GM18951 (cell line): ENCODE measurements around the gene PRDM16.

Experiments
- POLR2A ChIP-seq: IDR thresholded peaks from 4 replicates; pipeline ENCODE4 v1.6.1; 2011; ENCODE audit warnings: mild to moderate bottlenecking; ENCODE audit not compliant: insufficient read length, insufficient read depth; ENCODE audit errors: extremely low read depth
- in situ Hi-C: fragments of 300-500 bp; cut with MboI; formaldehyde crosslinking; loops from one replicate; pipeline ENCODE4 v1.12.0; 2022; ENCODE audit warnings: low sequenced_read_pairs, mixed read lengths, inconsistent platforms; ENCODE audit not compliant: unreplicated experiment

Gene PRDM16

DNA sequence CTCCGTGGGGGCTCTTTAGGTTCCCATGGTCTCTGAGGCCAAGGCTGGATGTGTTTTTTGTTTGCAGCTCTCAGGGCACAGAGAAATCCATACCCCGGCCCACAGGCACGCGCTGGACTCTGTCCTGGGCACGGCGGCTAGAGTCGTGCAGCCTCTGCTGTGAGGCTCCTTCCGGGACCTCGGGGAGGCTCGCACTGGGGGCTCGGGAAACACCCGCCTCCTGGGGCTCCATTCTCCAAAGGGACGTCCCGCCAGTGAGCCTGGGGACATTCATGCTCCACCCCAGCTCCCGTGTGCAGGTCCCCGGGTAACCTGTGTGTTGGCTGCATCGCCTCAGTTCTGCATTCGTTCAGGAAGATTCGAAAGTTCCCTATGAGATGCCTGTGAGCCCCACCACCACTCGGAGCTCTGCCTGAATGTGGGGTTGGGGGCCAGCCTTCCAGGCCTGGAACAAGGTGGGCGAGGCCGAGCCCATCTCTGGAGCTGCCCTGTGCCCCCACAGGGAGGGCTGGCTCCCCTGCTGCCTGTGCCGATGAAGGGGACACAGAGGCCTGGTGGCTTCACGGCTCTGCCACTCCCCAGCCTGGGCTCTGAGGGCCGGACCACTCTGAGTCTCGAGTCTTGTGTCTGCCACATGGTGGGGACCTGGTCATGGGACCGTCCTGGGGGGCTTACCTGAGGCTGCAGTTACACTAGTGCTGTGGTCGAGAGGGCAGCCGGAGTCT lies 203.5 kb downstream of the PRDM16 start:
- in situ Hi-C loops = no loop called here
- TF ChIP-seq POLR2A = no peak

- TF ChIP-seq POLR2A = no peak
- in situ Hi-C loops = no loop called here
Observed at GRCh38 chr1:3273447-3273846, 204.4 kb downstream of the PRDM16 start.

GRCh38 chr1:3274972-3275371 lies 206.0 kb downstream of the PRDM16 start:
- TF ChIP-seq POLR2A = no peak
- in situ Hi-C loops = no loop called here

- no peak for TF ChIP-seq POLR2A
- in situ Hi-C loops = no loop called here
Observed at GRCh38 chr1:3275471-3276340, 206.7 kb downstream of the PRDM16 start.

GRCh38 chr1:3276341-3276800 lies 207.4 kb downstream of the PRDM16 start:
- in situ Hi-C loops = no loop called here
- no peak for TF ChIP-seq POLR2A

- in situ Hi-C loops = no loop called here
- TF ChIP-seq POLR2A = no peak
Observed at GRCh38 chr1:3277011-3277471, 208.0 kb downstream of the PRDM16 start.

GRCh38 chr1:3277623-3278022 lies 208.6 kb downstream of the PRDM16 start:
- TF ChIP-seq POLR2A = no peak
- in situ Hi-C loops = no loop called here

DNA sequence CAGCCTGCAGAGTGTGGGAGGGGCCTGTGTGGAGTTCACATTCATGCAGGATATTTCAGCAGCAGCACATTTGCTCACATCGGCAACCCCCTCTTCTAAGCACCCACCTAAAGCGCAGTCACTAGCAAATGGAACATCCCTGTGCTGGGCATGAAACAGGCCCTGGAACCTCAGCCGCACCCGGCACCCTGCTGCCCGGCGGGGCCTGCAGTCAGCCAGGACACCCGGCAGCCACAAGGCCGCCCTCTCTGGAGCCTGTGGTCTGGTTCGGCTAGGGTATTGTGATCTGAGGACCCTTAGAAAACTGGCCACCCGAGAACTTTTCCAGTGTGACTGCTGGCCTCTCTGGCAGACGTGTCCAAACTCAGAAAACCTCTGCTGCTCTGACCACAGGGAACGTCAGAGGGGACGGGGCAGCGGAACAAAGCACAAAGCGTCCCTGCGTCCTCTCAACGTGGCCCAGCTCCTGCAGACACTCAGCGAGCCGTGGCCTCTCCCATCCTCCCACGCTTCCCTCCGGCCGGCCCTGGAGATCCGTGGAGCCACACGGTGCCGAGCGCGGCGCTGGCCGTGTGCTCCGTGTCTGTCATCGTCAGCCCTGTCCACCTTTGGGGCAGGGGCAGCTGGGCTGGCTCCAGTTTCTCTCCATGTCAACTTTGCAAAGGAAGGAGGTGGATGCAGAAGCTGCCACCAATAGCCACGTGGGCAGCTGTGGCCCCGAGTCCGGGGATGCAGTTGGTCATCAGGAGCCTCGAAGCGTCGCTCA lies 209.6 kb downstream of the PRDM16 start:
- in situ Hi-C loops = no loop called here
- no peak for TF ChIP-seq POLR2A

DNA sequence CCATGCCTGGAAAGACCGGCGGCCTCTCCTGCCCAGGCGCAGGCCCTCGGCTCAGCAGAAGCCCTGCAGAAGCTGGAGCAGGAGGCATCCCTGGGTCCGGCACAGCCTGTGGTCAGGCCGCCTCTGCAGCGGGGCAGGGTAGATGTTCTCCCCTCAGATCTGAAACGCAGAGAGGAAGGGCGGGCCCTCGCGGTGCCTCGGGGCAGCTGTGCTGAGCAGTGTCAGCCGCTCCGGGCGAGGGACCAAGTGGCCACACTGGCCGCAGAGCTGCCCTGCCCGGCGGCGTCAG lies 210.1 kb downstream of the PRDM16 start:
- in situ Hi-C loops = no loop called here
- no peak for TF ChIP-seq POLR2A

DNA sequence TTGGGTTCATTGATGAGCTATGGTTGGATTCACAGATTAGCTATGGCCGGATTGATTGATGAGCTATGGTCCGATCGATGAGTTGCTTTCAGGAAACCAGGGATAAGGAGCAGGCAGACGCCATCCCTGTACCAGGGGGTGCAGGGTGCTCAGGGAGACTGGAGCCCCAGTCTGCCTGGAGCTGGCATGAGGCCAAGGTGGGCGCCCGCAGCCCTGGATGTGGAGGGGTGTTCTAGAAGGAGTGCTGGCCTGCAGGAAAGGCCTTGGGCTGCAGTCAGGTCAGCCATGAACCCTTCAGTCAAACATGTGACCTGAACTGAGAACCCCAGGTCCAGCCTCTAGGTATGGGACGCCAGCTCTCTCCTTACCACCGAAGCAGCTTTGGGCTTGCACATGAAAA lies 212.7 kb downstream of the PRDM16 start:
- in situ Hi-C loops = no loop called here
- TF ChIP-seq POLR2A = no peak

DNA sequence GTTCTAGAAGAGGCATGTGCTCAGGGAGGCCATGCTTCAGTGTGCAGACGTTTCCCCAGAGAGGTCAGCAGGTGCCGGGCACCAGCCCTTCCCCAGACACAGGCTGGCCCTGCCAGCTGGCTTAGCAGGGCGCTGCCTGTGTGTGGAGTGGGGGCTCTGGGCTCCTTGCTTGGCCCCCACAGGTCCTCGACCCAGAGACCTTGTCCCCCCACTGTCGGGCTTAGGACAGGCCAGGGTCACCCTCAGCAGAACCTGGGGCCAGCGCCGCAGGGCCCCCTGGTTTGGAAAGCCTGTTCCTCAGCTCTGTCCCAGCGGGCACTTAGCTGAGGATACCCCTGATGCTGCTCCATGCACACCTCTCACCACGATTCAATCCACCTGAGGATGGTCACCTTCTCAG lies 213.2 kb downstream of the PRDM16 start:
- TF ChIP-seq POLR2A = no peak
- in situ Hi-C loops = no loop called here

- in situ Hi-C loops = no loop called here
- no peak for TF ChIP-seq POLR2A
Observed at GRCh38 chr1:3282656-3283430, 213.8 kb downstream of the PRDM16 start.

DNA sequence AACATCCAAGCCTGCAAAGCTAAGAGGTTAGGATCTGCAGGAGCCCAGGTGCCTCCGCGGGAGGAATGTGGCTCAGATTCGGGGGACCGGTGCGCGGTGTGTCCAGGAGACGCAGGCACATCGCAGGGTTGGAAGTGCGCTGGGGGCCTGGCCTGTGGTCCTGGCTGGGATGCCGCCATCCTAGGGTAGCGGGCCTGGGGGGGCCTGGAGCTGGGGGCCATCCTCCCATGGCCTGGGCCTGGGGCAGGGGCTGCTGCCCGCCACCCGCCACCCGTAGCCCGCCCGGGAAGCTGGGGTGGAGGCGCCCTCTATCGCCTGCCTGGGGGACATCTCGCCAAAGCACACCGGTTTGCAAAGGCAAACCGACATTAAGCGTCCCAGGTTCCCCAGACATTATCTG lies 214.8 kb downstream of the PRDM16 start:
- TF ChIP-seq POLR2A = no peak
- in situ Hi-C loops = no loop called here
